ENCODE measurements around the gene MON2.

- TF ChIP-seq POLR2A (IDR thresholded peaks at IDR 0.05) (no peak), CTCF (IDR thresholded peaks at IDR 0.05) (no peak)
These were observed 133.3 kb downstream of the MON2 start for GRCh38 chr12:62599854-62600437.

Measured in uterus (tissue), 2 donors.